ENCODE measurements around the gene GLMP.

GLMP gene

GRCh38 chr1:156291226-156292061 lies 4.0 kb downstream of the GLMP start:
- TF ChIP-seq ZBTB7A (IDR thresholded peaks at IDR 0.05; ENCODE audit: low read depth) (no peak), CEBPB (IDR thresholded peaks at IDR 0.05) (no peak), NFIC (IDR thresholded peaks at IDR 0.05) (no peak), TCF12 (IDR thresholded peaks at IDR 0.05; ENCODE audit: low read depth) (no peak), CREB1 (IDR thresholded peaks at IDR 0.05; ENCODE audit: low read depth) (no peak), YY1 (IDR thresholded peaks at IDR 0.05; ENCODE audit: low read depth) (no peak), TEAD4 (IDR thresholded peaks at IDR 0.05) (no peak)
- TF ChIP-seq, protein P1, sequence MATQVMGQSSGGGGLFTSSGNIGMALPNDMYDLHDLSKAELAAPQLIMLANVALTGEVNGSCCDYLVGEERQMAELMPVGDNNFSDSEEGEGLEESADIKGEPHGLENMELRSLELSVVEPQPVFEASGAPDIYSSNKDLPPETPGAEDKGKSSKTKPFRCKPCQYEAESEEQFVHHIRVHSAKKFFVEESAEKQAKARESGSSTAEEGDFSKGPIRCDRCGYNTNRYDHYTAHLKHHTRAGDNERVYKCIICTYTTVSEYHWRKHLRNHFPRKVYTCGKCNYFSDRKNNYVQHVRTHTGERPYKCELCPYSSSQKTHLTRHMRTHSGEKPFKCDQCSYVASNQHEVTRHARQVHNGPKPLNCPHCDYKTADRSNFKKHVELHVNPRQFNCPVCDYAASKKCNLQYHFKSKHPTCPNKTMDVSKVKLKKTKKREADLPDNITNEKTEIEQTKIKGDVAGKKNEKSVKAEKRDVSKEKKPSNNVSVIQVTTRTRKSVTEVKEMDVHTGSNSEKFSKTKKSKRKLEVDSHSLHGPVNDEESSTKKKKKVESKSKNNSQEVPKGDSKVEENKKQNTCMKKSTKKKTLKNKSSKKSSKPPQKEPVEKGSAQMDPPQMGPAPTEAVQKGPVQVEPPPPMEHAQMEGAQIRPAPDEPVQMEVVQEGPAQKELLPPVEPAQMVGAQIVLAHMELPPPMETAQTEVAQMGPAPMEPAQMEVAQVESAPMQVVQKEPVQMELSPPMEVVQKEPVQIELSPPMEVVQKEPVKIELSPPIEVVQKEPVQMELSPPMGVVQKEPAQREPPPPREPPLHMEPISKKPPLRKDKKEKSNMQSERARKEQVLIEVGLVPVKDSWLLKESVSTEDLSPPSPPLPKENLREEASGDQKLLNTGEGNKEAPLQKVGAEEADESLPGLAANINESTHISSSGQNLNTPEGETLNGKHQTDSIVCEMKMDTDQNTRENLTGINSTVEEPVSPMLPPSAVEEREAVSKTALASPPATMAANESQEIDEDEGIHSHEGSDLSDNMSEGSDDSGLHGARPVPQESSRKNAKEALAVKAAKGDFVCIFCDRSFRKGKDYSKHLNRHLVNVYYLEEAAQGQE (IDR thresholded peaks at IDR 0.05; ENCODE audit: low read depth) = no peak

DNA sequence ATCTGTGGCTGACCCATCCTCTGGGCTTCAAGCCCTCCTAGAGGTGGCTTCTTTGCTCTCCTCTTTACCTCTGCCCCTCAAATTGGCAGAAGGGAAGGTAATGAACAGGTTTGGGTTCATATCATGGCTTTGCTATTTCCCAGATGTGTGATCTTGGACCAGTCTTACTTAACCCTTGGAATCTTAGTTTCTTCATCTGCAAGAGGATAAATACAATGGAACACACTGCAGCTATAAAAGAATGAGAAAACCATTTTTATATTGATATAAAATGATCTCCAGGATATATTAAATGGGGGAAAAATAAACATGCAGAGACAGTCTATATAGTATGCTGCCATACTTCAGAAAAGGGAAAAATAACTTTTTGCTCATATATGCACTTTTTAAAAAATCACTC lies 5.6 kb downstream of the GLMP start:
- TF ChIP-seq CEBPB (IDR thresholded peaks at IDR 0.05) = no peak

GRCh38 chr1:156286061-156286460 lies 9.4 kb downstream of the GLMP start:
- TF ChIP-seq RAD21 (IDR thresholded peaks at IDR 0.05; ENCODE audit: low read depth) (no peak), EGR1 (IDR thresholded peaks at IDR 0.05) (no peak), YY1 (IDR thresholded peaks at IDR 0.05; ENCODE audit: low read depth) (no peak), ZBTB7A (IDR thresholded peaks at IDR 0.05; ENCODE audit: low read depth) (no peak), MAX (IDR thresholded peaks at IDR 0.05) (no peak), EP300 (IDR thresholded peaks at IDR 0.05; ENCODE audit: borderline replicate concordance) (no peak), FOXM1 (IDR thresholded peaks at IDR 0.05; ENCODE audit: borderline replicate concordance, low read depth) (no peak), CREB1 (IDR thresholded peaks at IDR 0.05; ENCODE audit: low read depth) (no peak), CEBPB (IDR thresholded peaks at IDR 0.05) (no peak)

DNA sequence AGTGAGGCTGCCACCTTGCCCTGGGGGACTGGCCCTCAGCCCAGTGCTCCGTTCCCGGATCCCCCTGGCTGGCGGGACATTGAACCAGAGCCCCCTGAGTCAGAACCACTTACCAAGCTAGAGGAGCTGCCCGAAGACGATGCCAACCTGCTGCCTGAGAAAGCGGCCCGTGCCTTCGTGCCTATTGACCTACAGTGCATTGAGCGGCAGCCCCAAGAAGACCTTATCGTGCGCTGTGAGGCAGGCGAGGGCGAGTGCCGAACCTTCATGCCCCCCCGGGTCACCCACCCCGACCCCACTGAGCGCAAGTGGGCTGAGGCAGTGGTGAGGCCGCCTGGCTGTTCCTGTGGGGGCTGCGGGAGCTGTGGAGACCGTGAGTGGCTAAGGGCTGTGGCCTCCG lies 10.0 kb downstream of the GLMP start:
- no peak for TF ChIP-seq MAX (IDR thresholded peaks at IDR 0.05)
- no peak for TF ChIP-seq EP300 (IDR thresholded peaks at IDR 0.05; ENCODE audit: borderline replicate concordance)

DNA sequence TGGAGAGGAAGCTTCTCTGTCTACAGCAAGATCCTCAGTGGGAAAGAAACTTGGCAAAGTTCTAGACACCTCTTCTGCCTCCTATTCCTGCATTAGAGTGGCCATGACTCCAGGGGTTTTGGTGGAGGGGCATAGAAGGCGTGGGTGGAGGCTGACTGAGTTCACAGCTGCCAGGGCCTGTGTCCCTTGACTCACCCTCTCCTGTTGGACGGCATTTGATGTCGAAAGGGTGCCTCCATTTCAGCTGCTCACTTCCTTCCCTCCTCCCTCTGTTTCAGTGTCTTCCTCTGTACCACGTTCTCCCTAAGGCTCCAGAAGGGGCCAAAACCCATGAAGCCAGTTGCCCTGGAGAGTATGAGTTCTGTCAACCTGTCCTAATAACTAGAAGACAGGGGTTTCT lies 10.7 kb downstream of the GLMP start:
- TF ChIP-seq TCF12 (IDR thresholded peaks at IDR 0.05; ENCODE audit: low read depth) (no peak), TAF1 (IDR thresholded peaks at IDR 0.05; ENCODE audit: low read depth) (no peak), TEAD4 (IDR thresholded peaks at IDR 0.05) (no peak), FOXM1 (IDR thresholded peaks at IDR 0.05; ENCODE audit: borderline replicate concordance, low read depth) (no peak), USF1 (IDR thresholded peaks at IDR 0.05) (no peak)

DNA sequence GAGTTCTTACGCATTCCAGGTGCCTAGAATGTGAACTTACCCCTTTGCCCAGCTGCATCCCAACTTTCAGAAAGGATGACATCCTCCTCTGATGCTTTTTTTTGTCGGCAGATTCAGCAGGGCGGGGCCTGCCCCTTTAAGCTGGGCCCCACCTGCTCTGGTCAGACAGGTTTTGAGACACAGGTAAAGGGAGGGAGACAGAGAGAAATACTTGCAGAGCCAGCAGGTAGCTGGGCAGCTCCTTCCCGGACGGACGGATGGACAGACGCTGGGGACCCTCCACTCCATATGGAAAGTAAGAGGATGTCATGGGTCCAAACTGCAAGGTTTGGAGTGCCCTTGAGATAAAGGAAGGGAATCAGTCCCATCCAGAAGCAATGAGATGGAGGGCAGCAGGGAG lies 11.4 kb downstream of the GLMP start, which contains the start of gene TMEM79:
Gene TMEM79, plus strand, starts transcription at position 214 of the 400 bp plus-strand sequence. CDS start 902 bp downstream, outside the sequence.
- TF ChIP-seq NFIC (IDR thresholded peaks at IDR 0.05) = no peak
- TF ChIP-seq FOXM1 (IDR thresholded peaks at IDR 0.05; ENCODE audit: borderline replicate concordance, low read depth) = no peak
- no peak for TF ChIP-seq YY1 (IDR thresholded peaks at IDR 0.05; ENCODE audit: low read depth)

- TF ChIP-seq RAD21 (IDR thresholded peaks at IDR 0.05; ENCODE audit: low read depth) (no peak), USF1 (IDR thresholded peaks at IDR 0.05) (no peak), FOXM1 (IDR thresholded peaks at IDR 0.05; ENCODE audit: borderline replicate concordance, low read depth) (no peak), TEAD4 (IDR thresholded peaks at IDR 0.05) (no peak), ZBTB7A (IDR thresholded peaks at IDR 0.05; ENCODE audit: low read depth) (no peak), YY1 (IDR thresholded peaks at IDR 0.05; ENCODE audit: low read depth) (no peak), EP300 (IDR thresholded peaks at IDR 0.05; ENCODE audit: borderline replicate concordance) (no peak)
- TF ChIP-seq, protein P1 (IDR thresholded peaks at IDR 0.05; ENCODE audit: low read depth) = no peak
These were observed 12.0 kb downstream of the GLMP start for GRCh38 chr1:156283521-156283920.

All from Ishikawa (cell line).